Measurements from ENCODE around the gene KIAA0753.
"Not testable (repeated sequence)": the region's sequence is repeated elsewhere in the genome, so short reads cannot be mapped to it uniquely, and the experiment has no call there.

The KIAA0753 gene

DNA sequence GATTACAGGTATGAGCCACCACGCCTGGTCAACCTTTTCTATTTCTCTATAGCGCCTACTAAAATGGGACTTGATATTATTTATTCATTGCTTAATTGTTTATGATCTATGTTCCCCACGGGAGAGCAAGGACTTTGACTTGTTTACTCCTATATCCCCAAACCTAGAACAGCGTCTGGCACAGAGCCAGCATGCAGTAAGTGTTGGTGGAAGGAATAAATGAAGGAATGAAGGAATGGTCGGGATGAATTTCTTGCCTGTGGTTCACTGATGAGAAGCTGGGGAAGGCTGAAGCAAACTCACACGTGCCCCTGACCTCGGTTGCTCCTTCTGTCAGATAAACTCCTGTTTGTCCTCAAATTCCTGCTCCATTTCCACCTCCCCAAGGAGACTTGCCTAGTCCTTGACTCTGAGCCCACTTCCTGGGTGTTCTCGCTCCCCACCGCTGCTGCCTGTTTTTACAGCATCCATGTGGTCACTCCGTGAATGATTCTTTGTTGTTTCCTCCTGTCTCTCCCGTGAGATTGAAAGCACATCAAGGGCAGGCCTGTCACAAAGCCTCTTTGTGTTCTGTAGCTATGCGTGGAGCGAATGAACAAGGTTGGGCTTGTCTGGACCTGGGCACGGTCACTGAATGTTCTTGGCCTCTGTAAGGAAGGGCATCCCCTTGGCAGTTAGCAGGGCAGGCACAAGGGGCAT lies 28.4 kb upstream of the KIAA0753 start:
- no peak for DNase-seq (ENCODE audit: low read depth in 2 of 2)

DNA sequence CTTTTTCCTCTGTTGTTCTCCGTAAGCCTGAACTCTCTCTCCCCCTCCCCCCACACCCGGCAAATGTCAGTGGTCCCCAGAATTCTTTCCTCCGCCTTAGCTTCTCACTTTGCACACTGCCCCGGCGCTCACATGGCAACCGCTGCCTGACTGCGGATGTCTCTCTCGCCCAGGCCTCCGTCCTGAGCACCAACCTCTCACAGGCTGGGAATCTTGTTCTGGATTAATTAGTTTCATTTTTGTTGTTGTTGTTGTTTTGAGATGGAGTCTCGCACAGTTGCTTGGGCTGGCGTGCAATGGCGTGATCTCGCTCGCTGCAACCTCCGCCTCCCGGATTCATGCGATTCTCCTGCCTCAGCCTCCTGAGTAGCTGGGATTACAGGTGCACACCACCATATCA lies 27.7 kb upstream of the KIAA0753 start:
- DNase-seq (ENCODE audit: low read depth in 2 of 2), result no peak

DNA sequence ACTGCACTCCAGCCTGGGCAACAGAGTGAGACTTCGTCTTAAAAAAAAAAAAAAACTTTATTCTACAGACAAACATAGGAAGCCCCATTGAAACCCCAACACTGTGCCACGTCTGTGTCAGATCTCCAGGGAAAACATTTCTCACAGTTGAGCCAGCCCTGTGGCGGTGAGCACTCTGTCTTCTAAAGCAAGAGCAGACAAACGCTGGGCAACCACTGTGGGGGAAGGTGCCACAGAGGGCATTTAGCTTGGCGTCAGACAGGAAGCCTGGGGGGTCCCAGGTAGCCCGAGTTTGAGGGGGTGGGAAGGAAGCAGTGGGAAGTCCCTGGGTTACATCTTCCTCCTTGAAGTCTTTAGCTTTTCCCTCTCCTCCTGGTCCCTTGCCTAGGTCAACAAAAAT lies 27.0 kb upstream of the KIAA0753 start:
- DNase-seq (ENCODE audit: low read depth in 2 of 2), result no peak

DNA sequence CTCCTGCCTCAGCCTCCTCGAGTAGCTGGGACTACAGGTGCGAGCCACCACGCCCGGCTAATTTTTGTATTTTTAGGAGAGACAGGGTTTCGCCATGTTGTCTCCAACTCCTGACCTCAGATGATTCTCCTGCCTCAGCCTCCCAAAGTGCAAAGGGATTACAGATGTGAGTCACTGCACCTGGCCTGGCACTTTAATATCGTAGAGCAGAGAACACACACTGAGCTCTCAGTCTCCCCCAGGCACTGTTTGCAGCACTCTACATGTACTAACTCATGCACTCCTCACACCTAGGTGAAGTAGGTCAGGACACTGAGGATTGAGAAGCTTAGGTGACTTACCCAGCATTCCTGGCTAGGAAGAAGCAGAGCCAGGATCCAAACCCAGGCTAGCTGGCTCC lies 26.0 kb upstream of the KIAA0753 start:
- no peak for DNase-seq (ENCODE audit: low read depth in 2 of 2)

DNA sequence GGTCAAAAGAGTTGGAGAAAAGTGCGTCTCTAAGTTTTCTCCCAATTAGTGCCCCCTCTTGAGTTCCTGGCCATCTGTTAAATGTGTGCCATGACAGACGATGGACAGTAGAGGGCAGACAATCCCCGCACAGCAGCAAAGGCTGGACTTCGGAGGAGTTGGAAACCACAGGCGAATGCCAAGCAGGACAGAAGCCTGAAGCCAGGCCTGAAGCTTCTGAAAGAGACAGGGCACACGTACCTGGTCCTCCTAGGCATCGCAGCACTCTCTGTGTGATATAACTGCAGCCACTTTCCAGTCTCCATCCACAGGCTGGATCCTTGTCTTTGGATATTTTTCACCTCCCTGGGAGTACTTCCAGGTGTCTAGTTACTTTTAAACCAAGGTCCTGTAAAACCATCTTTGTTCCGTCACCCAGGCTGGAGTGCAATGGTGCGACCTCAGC lies 25.6 kb upstream of the KIAA0753 start:
- DNase-seq (ENCODE audit: low read depth in 2 of 2), result peak in 1 of 2 donors; percentile 32

DNA sequence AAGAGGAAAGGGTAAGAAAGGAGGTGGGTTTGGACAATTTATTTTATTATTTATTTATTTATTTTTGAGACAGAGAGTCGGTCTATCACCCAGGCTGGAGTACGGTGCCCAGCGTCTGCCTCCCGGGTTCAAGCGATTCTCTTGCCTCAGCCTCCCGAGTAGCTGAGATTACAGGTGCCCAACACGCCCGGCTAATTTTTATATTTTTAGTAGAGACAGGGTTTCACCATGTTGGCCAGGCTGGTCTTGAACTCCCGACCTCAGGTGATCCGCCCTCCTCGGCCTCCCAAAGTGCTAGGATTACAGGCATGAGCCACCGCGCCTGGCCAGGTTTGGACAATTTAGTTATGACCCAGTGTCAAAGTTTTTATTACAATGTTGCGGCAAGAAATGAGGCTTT lies 22.7 kb upstream of the KIAA0753 start:
- DNase-seq (ENCODE audit: low read depth in 2 of 2), result not testable (repeated sequence)

DNA sequence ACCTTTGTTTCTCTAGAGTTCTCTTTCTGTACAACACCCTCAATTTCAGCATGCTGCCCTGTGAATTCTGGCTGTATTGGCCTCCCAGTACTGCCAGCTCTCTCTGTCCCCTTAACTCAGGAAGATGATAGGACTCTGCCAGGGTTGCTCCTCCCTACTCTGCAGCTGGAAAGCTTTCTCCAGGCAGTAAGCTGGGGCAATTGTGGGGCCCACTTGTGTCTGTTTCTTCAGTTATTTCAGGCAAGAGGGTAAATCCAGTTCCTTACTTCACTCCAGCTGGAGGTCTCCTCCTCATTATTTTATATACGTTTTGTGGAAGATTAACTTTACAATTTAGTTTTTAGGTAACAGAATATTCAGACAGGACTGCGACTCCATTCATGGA lies 20.9 kb upstream of the KIAA0753 start:
- no peak for DNase-seq (ENCODE audit: low read depth in 2 of 2)

DNA sequence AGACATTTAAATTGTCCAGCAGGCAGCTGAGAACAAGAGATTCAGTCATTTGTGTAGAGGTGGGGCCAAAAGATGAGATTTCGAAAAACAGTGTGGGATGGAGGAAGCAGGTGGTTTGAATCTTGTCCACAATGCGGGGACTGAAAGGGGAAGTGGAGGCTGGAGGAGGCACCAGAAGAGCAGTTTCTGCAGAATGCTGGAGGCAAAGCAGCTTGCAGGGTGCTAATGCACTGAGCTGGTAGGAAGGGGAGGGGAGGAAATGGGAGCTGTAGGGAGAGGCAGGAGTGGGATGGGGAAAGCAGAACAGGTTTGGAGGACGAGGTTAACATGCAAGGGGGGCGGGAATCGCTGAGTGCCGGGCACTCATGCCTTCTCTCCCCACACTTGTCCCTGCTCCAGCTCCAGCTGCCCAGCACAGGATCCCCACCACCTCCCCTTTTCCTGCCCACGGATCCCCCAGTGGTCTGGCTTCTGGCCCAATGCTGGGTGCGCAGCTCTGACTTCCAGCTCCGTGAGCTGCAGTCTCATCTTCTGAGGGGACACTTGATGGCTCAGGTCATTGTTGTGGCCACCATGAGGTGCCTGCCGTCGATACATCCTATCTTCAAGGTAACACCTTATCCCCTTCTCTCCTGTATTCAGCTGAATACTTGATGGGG lies 20.4 kb upstream of the KIAA0753 start:
- DNase-seq (ENCODE audit: low read depth in 2 of 2), result peak in 1 of 2 donors; percentile 21

DNA sequence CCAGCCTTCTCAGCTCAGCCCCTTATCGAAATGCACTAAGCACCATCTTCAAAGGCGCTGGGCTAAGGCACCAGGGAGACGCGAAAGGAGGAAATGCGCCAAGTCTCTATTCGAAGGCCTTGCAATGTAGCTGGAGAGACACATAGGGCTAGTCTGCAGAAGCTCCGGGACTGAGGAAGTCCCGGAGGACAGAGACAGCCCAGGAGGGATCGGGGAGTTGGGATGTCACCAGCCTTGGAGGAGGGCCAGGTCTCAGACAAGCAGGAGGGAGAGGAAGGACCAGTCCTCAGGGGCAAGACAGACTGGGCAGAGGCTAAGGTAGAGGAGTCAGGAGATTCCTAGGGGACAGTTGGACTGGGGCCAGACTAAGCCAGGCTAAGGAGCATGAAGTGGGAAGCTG lies 19.6 kb upstream of the KIAA0753 start:
- DNase-seq (ENCODE audit: low read depth in 2 of 2), result no peak

DNA sequence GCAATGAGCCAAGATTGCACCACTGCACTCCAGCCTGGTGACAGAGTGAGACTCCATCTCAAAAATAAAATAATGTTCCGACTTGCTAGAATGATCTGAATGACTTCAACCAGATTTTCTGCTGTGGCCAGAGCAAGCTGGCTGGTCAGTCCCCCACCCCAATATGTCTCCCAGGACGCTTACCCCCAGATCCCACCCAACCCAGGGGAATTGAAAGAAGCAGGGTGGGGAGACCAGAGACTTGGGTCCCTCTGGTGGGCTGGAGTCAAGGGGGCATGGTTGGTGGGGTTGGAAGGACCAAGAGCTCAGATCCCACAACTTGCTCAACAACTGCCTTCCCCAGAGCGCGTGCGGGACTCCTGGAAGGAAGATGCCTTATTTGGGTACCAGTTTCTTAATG lies 17.9 kb upstream of the KIAA0753 start:
- not testable (repeated sequence) for DNase-seq (ENCODE audit: low read depth in 2 of 2)

DNA sequence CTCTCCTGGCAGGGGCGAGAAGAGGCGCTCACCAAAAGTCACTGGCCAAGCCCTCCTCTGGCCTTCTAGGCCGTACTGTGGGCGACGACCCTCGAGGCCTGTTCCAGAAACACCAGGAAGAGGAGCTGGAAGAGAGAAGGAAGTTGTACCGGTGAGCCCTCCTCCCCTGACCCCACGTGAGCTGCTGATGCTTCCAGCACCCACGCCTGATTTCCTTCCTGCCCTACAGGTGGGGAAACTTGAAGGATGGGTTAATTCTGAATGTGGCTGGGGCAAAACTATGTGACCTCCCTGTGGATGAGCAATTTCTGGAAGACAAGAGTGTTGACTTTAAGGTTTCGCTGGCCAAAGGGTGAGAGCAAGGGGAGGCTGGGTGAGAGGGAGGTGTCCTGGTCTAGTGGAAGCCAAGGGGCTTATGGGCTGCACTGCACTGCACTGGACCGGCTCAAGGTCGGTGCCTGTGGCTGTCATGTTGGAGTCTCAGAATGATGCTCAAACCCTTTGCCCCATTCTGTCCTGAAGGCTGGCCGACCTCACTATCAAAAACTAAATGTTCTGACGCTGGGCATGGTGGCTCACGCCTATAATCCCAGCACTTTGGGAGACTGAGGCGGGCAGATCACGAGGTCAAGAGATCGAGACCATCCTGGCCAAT lies 17.2 kb upstream of the KIAA0753 start:
- no peak for DNase-seq (ENCODE audit: low read depth in 2 of 2)

DNA sequence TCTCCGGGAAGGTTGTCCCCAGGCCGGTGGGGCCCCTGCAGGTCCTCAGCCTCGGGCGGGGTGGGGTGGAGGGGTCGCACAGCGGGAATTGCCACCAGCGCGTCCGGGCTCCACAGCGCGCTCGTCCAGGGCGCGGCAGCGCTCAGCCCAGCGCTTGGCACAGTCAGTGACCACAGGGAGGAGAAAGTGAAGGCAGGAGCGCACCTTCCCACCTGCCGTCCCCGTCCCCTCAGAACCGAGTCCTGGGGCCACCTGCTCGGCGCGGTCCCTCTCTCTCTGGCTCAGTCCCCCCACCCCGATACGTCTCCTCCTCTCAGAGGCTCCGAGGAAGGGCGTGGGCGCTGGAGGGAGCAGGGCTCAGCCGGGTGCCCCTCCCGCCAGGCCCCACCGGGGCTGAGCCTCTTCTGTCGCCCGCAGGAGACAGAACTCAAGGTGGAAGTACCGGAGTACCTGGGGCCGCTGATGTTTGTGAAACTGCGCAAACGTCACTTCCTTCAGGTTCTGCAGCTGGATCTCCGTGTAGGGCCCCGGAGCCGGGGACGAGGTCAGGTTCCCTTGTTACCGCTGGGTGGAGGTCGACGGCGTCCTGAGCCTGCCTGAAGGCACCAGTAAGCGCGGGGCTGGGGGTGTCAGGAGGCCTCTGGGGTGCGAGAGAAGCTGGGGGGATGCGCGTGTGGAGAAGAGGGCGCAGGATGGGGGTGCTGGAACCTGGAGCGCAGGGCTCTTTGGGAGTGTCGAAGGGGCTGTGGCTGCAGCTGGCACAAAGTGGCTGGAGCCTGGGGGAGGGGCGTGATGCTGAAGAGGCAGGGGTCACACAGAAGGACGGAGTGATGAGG lies 16.5 kb upstream of the KIAA0753 start:
- not testable (repeated sequence) for DNase-seq (ENCODE audit: low read depth in 2 of 2)

DNA sequence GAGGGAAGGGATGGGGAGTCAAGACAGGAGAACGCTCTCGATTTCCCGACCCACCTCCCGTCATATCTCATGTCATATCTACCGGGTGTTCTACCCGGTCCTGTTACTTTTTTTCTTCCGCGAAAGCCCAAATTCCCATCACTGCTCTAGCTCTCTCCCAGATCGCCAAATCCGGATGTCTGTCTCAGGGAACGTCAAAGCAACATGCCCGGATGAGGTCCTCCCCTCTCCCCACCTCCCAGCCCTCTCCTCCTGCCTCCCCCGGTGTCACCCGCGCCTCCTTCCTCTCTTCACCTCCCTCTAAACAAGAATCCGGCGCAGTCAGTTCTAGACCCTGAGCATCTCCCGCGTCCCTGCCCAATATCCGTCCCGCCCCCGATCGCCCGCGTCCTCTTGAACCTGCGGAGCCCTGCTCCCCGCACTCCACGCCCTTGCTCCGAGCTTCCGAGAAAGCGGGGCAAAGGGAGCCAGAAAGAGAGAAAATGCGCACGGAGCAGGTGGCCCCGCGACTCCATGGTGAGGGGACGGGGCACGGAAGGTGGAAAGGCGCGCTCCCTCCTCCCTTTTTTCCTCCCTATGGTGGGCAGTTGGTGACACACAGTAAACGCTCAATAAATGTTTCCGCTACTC lies 15.3 kb upstream of the KIAA0753 start:
- not testable (repeated sequence) for DNase-seq (ENCODE audit: low read depth in 2 of 2)

DNA sequence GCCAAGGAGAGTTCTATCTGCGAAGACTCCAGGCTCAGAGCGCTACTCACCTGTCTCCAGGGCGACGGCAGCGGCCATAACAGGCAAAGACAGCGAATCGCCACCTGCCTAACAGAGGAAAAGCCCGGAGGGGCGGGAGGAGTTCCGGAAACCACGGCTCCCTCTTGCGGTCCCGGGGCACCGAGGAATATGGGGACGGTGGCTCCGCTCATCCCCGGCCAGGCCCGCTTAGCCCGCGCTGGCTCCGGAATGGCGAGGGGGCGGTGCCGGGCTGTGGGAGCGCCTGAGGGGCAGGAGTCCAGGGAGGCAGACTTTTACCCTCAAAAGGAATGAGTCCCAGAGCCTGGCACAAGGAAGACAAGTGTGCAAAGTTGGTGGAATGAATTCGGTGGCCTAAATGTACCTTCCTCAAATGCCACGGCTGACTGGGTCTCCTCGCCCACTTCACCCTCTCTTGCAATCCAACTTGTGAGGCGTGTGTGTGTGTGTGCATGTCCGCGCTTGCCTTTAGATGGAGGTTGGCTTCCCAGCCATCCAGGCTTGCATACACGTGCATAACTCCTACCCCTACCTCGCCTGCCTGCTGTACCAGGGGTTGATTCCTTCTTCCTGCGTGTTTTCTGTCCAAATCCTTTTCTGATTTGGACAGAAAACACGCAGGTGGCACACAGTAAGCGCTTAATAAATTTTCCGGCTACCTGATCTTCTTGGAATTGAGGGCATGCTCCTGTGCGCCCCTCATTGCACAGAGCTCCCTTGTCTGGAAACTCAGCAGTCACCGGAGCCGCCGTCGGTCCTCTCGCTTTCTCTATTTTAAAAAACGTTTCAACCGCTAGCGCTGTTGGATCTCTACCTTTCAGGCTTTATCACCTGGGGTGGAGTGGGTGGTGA lies 14.6 kb upstream of the KIAA0753 start:
- DNase-seq (ENCODE audit: low read depth in 2 of 2), result no peak

DNA sequence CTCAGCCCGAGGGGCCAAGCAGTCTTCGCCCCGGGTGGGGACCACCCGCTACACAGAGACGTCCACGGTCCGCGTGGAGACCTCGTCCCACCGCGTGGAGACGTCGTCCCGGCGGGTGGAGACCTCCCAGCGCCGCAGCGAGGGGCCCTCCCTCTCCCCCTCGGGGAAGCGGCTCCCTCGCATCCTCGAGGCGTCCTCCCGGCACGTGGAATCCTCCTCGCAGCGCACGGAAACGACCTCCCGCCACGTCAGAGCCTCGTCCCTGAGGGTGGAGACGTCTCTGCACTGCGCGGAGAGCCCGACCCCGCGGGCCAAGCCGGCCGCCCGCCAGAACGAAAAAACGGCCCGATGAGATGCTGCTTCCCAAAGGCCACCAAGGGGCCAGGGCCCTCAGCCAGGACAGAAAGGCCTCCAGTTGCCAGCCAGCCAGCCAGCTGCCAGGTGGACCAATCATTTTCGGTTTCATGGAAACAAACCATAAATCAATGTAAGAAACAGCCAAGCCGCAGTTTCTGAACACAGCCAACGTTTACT lies 11.5 kb upstream of the KIAA0753 start:
- no peak for DNase-seq (ENCODE audit: low read depth in 2 of 2)

DNA sequence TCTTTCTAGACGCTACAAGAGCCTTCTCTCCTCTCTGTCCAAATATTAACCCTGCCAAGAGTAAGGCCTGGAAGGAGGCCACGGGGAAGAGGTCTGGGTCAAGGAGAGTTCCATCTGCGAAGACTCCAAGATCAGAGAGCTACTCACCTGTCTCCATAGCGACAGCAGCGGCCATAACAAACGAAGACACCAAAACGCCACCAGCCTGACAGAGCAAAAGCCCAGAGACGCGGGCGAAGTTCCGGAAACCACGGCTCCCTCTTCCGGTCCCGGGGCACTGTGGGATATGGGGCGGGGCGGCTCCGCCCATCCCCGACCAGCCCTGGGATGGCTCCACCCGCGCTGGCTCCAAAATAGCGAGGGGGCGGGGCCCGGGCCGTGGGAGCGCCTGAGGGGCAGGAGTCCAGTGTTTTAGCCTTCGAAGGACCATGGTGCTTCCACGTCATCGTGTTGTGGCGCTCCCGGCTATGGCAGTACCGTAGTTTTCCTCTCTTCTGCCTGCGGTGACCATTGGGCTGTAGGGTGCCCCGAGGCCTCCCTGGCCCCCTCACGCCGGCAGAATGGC lies 10.9 kb upstream of the KIAA0753 start, which contains the start of the genes C17orf100 and MED31:
Gene C17orf100, plus strand, starts transcription at position 409 of the 565 bp plus-strand sequence. Its CDS starts 152 bp downstream, at position 561.
Gene MED31, minus strand, starts transcription at position 252 of the 565 bp plus-strand sequence. Its CDS starts 77 bp downstream, at position 175.
- peak; percentile 92 to 93 for DNase-seq (ENCODE audit: low read depth in 2 of 2)

DNA sequence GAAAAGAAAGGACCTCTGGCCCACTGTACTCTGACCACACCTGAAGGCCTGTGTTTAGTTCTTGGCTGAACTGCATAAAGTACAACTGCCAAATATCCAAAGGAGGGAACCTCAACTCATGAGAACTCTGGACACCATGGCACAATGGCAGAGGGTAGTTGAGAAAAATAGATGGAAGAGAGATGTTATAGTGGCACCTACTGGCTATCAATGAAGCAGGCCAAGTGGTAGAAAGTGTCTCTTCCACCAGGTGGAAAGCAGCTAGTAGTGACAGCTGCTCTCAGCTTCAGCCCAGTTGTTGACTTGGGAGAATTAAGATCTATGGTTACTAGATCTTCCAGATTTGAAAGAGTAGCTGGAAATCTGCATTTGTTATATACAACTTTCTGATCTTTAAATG lies 7.7 kb upstream of the KIAA0753 start:
- DNase-seq (ENCODE audit: low read depth in 2 of 2), result no peak

DNA sequence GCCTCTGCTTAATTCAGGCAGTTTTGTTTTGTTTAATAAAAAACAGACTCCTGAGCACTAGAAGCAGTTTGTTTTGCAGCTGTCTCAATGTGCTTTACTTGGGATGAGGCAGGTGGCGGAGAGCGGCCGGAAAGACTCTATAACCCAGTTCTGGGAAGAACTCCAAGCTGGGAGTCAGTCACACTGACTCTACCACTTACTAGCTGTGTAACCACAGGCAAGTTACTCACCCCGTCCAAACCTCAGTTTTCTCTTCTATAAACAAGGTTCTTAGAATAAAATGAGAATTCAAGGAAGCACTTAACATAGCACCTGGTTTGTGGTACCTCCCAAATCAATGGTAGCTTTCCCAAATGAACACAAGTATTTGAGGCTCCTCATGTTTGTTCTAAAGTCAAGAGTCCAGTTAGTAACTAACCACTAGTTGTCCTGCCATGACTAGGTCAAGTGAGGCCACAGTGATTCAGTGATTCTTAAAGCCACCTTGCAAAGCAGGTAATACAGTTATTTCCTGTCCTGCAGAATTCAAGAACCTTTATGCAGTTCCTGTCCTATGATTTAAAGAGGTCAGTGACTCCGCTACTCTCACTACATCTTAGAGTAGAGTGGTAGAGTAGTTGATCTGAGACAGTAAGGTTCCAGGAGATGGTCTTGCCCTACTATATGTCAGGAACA lies 3.1 kb upstream of the KIAA0753 start:
- DNase-seq (ENCODE audit: low read depth in 2 of 2), result no peak

DNA sequence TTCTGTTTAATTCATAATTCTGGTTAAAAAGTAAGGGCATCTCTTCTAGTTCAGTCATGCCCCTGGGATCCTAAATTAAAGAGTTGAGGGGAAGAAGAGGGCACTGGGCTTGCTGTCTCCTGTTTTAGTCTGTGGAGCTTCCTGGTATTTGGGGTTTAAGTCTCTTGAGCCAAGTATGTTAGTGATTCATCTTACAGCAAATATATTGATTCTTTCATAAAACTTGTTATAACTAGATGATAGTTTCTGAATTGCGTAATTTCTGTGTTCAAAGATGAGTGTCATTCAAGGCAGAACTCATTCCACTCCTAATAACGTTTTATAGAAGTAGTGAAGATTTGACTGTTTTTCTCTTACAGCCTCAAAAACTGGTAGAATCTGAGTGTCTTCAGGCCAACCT lies 2.1 kb upstream of the KIAA0753 start:
- DNase-seq (ENCODE audit: low read depth in 2 of 2), result no peak
